Smooth muscle cell (in vitro differentiated cells): Measurements from ENCODE around the gene TAS2R46. TPM values are rescaled to one million over a fixed set of nuclear protein-coding genes. Genes with fewer than 3 reads are reported as not detected.

Source experiments
- DNase-seq: peaks from one replicate; lab custom pipeline; 2025; ENCODE audit not compliant: unreplicated experiment; lab: John Stamatoyannopoulos, UW
- H2AFZ ChIP-seq: fragments of 200-600 bp; sonication (generic); 2 replicates; pipeline ENCODE4 v1.6.0; 2016; ENCODE audit warnings: antibody characterized with exemption, low read depth, mild to moderate bottlenecking
- H3F3A ChIP-seq: fragments of 200-600 bp; sonication (generic); 2 replicates; pipeline ENCODE4 v1.6.0; 2017; ENCODE audit warnings: antibody characterized with exemption, low read depth
- H3K27ac ChIP-seq: fragments of 200-600 bp; sonication (generic); 2 replicates; pipeline ENCODE4 v1.5.1; 2016; ENCODE audit warnings: low read depth, mild to moderate bottlenecking
- H3K27me3 ChIP-seq: fragments of 200-600 bp; sonication (generic); 2 replicates; pipeline ENCODE4 v1.6.1; 2016; ENCODE audit warnings: low read depth, mild to moderate bottlenecking
- H3K36me3 ChIP-seq: fragments of 200-600 bp; sonication (generic); 2 replicates; pipeline ENCODE4 v1.5.1; 2016; ENCODE audit warnings: low read depth
- H3K4me1 ChIP-seq: fragments of 200-600 bp; sonication (generic); 2 replicates; pipeline ENCODE4 v1.5.1; 2016; ENCODE audit warnings: low read depth
- H3K4me2 ChIP-seq: fragments of 200-600 bp; sonication (generic); 2 replicates; pipeline ENCODE4 v1.6.0; 2016; ENCODE audit warnings: mild to moderate bottlenecking
- H3K4me3 ChIP-seq: fragments of 200-600 bp; sonication (generic); 2 replicates; pipeline ENCODE4 v1.5.1; 2016; ENCODE audit warnings: mild to moderate bottlenecking
- H3K79me2 ChIP-seq: fragments of 200-600 bp; sonication (generic); 2 replicates; pipeline ENCODE4 v1.6.0; 2016; ENCODE audit warnings: low read depth, mild to moderate bottlenecking
- H3K9ac ChIP-seq: fragments of 200-600 bp; sonication (generic); 2 replicates; pipeline ENCODE4 v1.6.0; 2016; ENCODE audit warnings: low read depth
- H3K9me3 ChIP-seq: fragments of 200-600 bp; sonication (generic); replicated peaks from 2 replicates; pipeline ENCODE4 v1.5.1; 2016; ENCODE audit warnings: low read depth
- H4K20me1 ChIP-seq: fragments of 200-600 bp; sonication (generic); 2 replicates; pipeline ENCODE4 v1.6.0; 2016; ENCODE audit warnings: low read depth
- WGBS: methylation state at CpG from one replicate; pipeline ENCODE4 v1.1.7; 2016; ENCODE audit warnings: low lambda C conversion rate; 5-methylcytosine and 5-hydroxymethylcytosine counted together
- polyA plus RNA-seq: library from polyadenylated mRNA; unstranded; fragments of >200 nt; fragmentation: Nextera tagmentation; extraction: Ambion mirVana; gene quantifications from 2 replicates; pipeline ENCODE4 v1.2.1, GENCODE V29; 2016
- total RNA-seq: library from RNA; depleted of rRNA; stranded (reverse); fragments of >200 nt; gene quantifications from 2 replicates; pipeline ENCODE4 v1.2.3, GENCODE V29; 2014
- TF ChIP-seq, protein P1 (sequence below): fragments of 200-600 bp; sonication (generic); IDR thresholded peaks from 2 replicates; pipeline ENCODE4 v1.5.1; 2017; ENCODE audit warnings: borderline replicate concordance, mild to moderate bottlenecking, antibody characterized with exemption; ENCODE audit not compliant: insufficient read depth, poor library complexity, severe bottlenecking

Gene TAS2R46
- total and polyA plus RNA-seq, 2 experiments from 2014 or later, result 3.6 TPM; not detected in 1

DNA sequence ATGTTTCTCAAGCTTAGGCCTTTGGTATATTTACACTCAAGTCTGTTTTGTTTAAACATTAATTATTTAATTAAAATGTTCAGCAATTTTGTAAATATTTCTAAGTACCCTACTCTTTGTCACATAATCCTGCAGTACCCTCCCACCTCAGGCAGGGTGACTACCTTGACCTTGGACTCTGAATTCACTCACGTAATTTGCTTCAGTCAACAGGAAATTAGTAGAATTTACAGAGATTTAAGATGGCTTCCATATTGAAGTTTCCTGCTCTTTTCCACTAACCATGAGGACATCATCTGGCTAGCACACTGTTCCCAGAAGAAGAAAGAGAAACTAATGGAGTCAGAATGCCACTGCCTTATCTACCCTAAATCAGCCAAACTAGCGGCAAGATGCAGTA lies 38.7 kb downstream of the TAS2R46 start:
- 96% methylated on average over 2 of the region's 2 CpGs for WGBS
- Histone ChIP-seq H3K9ac (no peak overlapping the region), H3K79me2 (peaks cover 4% of the 10 kb centered on the region), H3K27ac (no peak overlapping the region), H3K4me1 (no peaks in the 10 kb centered on the region), H3K36me3 (no peaks in the 10 kb centered on the region), H3F3A (no peaks in the 10 kb centered on the region), H3K27me3 (no peaks in the 10 kb centered on the region), H2AFZ (no peak overlapping the region), H4K20me1 (peaks cover 13% of the 10 kb centered on the region), H3K4me2 (no peak overlapping the region), H3K9me3 (no peaks in the 10 kb centered on the region), H3K4me3 (no peak overlapping the region)
- TF ChIP-seq, protein P1, sequence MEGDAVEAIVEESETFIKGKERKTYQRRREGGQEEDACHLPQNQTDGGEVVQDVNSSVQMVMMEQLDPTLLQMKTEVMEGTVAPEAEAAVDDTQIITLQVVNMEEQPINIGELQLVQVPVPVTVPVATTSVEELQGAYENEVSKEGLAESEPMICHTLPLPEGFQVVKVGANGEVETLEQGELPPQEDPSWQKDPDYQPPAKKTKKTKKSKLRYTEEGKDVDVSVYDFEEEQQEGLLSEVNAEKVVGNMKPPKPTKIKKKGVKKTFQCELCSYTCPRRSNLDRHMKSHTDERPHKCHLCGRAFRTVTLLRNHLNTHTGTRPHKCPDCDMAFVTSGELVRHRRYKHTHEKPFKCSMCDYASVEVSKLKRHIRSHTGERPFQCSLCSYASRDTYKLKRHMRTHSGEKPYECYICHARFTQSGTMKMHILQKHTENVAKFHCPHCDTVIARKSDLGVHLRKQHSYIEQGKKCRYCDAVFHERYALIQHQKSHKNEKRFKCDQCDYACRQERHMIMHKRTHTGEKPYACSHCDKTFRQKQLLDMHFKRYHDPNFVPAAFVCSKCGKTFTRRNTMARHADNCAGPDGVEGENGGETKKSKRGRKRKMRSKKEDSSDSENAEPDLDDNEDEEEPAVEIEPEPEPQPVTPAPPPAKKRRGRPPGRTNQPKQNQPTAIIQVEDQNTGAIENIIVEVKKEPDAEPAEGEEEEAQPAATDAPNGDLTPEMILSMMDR, result no peak
- no peak for DNase-seq

DNA sequence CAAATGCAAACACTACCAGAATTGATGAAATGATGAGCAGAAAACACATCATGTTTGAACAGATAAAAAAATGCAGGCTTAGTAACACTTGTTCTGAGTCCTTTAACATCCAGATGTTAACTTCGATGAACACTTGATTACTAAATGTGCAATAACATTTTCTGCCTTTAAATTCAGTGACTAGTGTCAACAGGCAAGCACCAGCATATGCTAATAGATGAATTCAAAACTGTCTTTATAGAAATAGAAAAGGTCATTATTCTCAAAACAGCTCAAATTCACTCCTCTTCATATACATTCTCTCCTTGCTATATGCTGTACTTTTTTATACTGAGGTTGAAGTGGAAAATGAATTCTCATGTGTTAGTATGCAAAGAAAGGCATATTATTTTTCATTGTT lies 39.6 kb downstream of the TAS2R46 start, which contains the start of gene TAS2R19:
Gene TAS2R19, minus strand, starts transcription at position 101 of the 400 bp plus-strand sequence. Its CDS starts 49 bp downstream, at position 52.
- Histone ChIP-seq H3K79me2 (peaks cover 4% of the 10 kb centered on the region), H3K9me3 (no peaks in the 10 kb centered on the region), H3K4me1 (no peaks in the 10 kb centered on the region), H3K36me3 (no peaks in the 10 kb centered on the region), H4K20me1 (peaks cover 13% of the 10 kb centered on the region), H3K27ac (no peak within 1 kb of the TSS), H3F3A (no peaks in the 10 kb centered on the region), H3K4me3 (no peak within 1 kb of the TSS), H3K9ac (no peak within 1 kb of the TSS), H3K27me3 (no peaks in the 10 kb centered on the region), H2AFZ (no peak within 1 kb of the TSS), H3K4me2 (no peak within 1 kb of the TSS)
- DNase-seq, result no peak
- TF ChIP-seq, protein P1, result no peak
- 100% methylated on average over 1 of the region's 1 CpG for WGBS

DNA sequence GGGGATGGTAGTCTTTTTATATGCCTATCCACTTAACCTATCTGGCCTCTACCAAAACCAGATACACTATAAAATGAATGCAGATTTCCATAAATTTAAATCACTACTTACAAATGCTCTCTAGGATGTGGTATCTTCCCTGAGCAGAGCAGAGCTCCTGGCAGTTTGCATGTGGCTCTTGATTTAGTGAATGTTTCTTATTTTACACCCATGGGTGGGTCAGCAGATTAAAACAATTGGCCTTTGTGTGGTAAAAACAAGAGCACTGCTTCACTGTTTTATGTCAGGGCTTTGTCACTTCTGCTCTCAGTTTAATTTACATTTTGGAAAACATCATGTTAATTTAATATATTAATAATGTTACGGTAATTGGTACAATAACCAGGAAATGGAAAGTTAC lies 45.2 kb downstream of the TAS2R46 start:
- H3K4me3 ChIP-seq, result no peak overlapping the region
- H3K27me3 ChIP-seq, result no peaks in the 10 kb centered on the region
- H2AFZ ChIP-seq, result no peak overlapping the region
- H3K9me3 ChIP-seq, result no peaks in the 10 kb centered on the region
- H3K4me2 ChIP-seq, result no peak overlapping the region
- no peak for DNase-seq
- peaks cover 7% of the 10 kb centered on the region for H4K20me1 ChIP-seq
- no peaks in the 10 kb centered on the region for H3F3A ChIP-seq
- H3K27ac ChIP-seq, result no peak overlapping the region
- no peaks in the 10 kb centered on the region for H3K36me3 ChIP-seq
- no peaks in the 10 kb centered on the region for H3K4me1 ChIP-seq
- H3K9ac ChIP-seq, result no peak overlapping the region
- no peaks in the 10 kb centered on the region for H3K79me2 ChIP-seq
- TF ChIP-seq, protein P1, result no peak
- 96% methylated on average over 1 of the region's 1 CpG for WGBS

DNA sequence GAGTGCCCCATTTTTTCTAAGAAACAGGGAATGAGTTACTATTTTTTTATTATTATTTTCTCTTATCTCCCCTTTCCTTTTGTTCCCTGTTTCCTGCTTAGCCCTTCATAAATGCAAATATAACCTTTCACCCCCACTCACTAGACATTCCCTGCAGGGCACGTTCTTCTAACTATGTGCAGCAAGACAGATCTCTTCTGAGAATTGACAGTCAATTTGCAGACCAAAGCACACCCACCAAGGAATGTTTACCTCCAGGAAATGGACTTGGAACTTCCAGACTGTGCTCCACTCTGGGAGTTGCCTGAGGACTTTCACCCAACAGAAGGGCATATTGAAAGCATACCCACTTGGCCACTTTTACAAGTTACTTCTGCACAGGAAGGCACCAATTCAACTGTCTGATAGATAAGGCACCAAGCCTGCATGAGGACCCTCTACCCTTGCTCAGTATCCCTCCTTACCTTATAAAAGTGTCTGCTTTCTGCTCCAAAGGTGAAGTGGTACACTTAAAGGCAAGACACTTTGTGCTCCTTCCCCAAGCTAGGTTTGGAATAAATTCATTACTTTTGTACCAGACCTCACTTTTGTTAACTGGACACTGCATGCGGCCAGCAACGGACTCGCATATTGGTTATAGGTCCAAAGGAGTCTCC lies 46.2 kb downstream of the TAS2R46 start:
- WGBS, result 85% methylated on average over 4 of the region's 4 CpGs
- H3K27ac ChIP-seq, result no peak overlapping the region

More for the DNA sequence above, 46.2 kb downstream of the TAS2R46 start:
- H3K9me3 ChIP-seq, result no peaks in the 10 kb centered on the region
- H4K20me1 ChIP-seq, result peaks cover 7% of the 10 kb centered on the region
- H3K4me2 ChIP-seq, result no peak overlapping the region
- DNase-seq, result no peak
- no peaks in the 10 kb centered on the region for H3K4me1 ChIP-seq
- H3K9ac ChIP-seq, result no peak overlapping the region
- H3K27me3 ChIP-seq, result no peaks in the 10 kb centered on the region
- H3K36me3 ChIP-seq, result no peaks in the 10 kb centered on the region
- H3K4me3 ChIP-seq, result no peak overlapping the region
- no peaks in the 10 kb centered on the region for H3F3A ChIP-seq
- TF ChIP-seq, protein P1, result no peak
- no peaks in the 10 kb centered on the region for H3K79me2 ChIP-seq
- H2AFZ ChIP-seq, result no peak overlapping the region
